GM23338 (cell line): ENCODE measurements around the gene FITM2.
A peak's percentile ranks its signal among the peaks of the same experiment; 100 is the strongest.

Source experiments
- EZH2 ChIP-seq: fragments of 200-600 bp; sonication (generic); IDR thresholded peaks from one replicate; pipeline ENCODE4 v1.8.0; 2017; ENCODE audit warnings: antibody characterized with exemption, mild to moderate bottlenecking, low read depth; ENCODE audit not compliant: unreplicated experiment
- EZH2phosphoT487 ChIP-seq: fragments of 200-600 bp; sonication (generic); IDR thresholded peaks from one replicate; pipeline ENCODE4 v1.8.1; 2018; ENCODE audit warnings: antibody characterized with exemption; ENCODE audit not compliant: unreplicated experiment
- JUNB ChIP-seq: IDR thresholded peaks from one replicate; pipeline ENCODE4 v1.6.1; 2016; ENCODE audit warnings: antibody characterized with exemption; ENCODE audit not compliant: unreplicated experiment
- NANOG ChIP-seq: IDR thresholded peaks from 2 replicates; pipeline ENCODE4 v1.6.1; 2016; ENCODE audit warnings: antibody characterized with exemption, borderline replicate concordance
- POLR2AphosphoS5 ChIP-seq: IDR thresholded peaks from 2 replicates; pipeline ENCODE4 v1.6.1; 2016; ENCODE audit warnings: antibody characterized with exemption, low read depth
- STAT1 ChIP-seq: IDR thresholded peaks from one replicate; pipeline ENCODE4 v1.6.1; 2016; ENCODE audit warnings: antibody characterized with exemption; ENCODE audit not compliant: unreplicated experiment
- ZNF331 ChIP-seq: fragments of 250-450 bp; sonication (Bioruptor Pico); IDR thresholded peaks from 2 replicates; pipeline ENCODE4 v1.5.0; 2020; ENCODE audit warnings: low read depth, mild to moderate bottlenecking, moderate library complexity
- ZNF462 ChIP-seq: fragments of 250-450 bp; sonication (Bioruptor Pico); IDR thresholded peaks from 2 replicates; pipeline ENCODE4 v1.5.0; 2020; ENCODE audit warnings: mild to moderate bottlenecking, moderate library complexity
- TF ChIP-seq, protein P1 (sequence below), 2 experiments: fragments of 200-600 bp in 1 of 2; sonication (generic) in 1 of 2; conservative IDR thresholded peaks; 2 replicates each; pipeline versions ENCODE4 v1.5.1 to v1.6.1; 2016 to 2017; ENCODE audit warnings: antibody characterized with exemption in 2 of 2, low read depth in 2 of 2, mild to moderate bottlenecking in 2 of 2, moderate library complexity in 1 of 2
- TF ChIP-seq, protein P2 (sequence below): IDR thresholded peaks from one replicate; pipeline ENCODE4 v1.6.1; 2018; ENCODE audit warnings: antibody characterized with exemption; ENCODE audit not compliant: unreplicated experiment

GRCh38 chr20:44271915-44272663, 38.9 kb downstream of the FITM2 start:
- TF ChIP-seq, protein P1, sequence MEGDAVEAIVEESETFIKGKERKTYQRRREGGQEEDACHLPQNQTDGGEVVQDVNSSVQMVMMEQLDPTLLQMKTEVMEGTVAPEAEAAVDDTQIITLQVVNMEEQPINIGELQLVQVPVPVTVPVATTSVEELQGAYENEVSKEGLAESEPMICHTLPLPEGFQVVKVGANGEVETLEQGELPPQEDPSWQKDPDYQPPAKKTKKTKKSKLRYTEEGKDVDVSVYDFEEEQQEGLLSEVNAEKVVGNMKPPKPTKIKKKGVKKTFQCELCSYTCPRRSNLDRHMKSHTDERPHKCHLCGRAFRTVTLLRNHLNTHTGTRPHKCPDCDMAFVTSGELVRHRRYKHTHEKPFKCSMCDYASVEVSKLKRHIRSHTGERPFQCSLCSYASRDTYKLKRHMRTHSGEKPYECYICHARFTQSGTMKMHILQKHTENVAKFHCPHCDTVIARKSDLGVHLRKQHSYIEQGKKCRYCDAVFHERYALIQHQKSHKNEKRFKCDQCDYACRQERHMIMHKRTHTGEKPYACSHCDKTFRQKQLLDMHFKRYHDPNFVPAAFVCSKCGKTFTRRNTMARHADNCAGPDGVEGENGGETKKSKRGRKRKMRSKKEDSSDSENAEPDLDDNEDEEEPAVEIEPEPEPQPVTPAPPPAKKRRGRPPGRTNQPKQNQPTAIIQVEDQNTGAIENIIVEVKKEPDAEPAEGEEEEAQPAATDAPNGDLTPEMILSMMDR (conservative IDR thresholded peaks at IDR 0.05; ENCODE audit: low read depth in 2 of 2): peak; percentile 76 to 84
- TF ChIP-seq EZH2 (no peak), POLR2AphosphoS5 (no peak), ZNF331 (no peak), NANOG (no peak), STAT1 (no peak), EZH2phosphoT487 (no peak), JUNB (no peak), ZNF462 (no peak)
- TF ChIP-seq, protein P2, sequence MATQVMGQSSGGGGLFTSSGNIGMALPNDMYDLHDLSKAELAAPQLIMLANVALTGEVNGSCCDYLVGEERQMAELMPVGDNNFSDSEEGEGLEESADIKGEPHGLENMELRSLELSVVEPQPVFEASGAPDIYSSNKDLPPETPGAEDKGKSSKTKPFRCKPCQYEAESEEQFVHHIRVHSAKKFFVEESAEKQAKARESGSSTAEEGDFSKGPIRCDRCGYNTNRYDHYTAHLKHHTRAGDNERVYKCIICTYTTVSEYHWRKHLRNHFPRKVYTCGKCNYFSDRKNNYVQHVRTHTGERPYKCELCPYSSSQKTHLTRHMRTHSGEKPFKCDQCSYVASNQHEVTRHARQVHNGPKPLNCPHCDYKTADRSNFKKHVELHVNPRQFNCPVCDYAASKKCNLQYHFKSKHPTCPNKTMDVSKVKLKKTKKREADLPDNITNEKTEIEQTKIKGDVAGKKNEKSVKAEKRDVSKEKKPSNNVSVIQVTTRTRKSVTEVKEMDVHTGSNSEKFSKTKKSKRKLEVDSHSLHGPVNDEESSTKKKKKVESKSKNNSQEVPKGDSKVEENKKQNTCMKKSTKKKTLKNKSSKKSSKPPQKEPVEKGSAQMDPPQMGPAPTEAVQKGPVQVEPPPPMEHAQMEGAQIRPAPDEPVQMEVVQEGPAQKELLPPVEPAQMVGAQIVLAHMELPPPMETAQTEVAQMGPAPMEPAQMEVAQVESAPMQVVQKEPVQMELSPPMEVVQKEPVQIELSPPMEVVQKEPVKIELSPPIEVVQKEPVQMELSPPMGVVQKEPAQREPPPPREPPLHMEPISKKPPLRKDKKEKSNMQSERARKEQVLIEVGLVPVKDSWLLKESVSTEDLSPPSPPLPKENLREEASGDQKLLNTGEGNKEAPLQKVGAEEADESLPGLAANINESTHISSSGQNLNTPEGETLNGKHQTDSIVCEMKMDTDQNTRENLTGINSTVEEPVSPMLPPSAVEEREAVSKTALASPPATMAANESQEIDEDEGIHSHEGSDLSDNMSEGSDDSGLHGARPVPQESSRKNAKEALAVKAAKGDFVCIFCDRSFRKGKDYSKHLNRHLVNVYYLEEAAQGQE: no peak
